Neuronal stem cell (in vitro differentiated cells): ENCODE measurements around the gene DGKQ.
A peak's percentile ranks its signal among the peaks of the same experiment; 100 is the strongest.

Experiments
- DNase-seq: peaks from one replicate; pipeline ENCODE4 v3.0.0-alpha.2; 2013; ENCODE audit warnings: low spot score
- H2AFZ ChIP-seq: one replicate; pipeline ENCODE4 v1.6.1; 2013; ENCODE audit warnings: mild to moderate bottlenecking, low read length, inconsistent platforms
- H2AK5ac ChIP-seq: 2 replicates; pipeline ENCODE4 v1.6.1; 2013; ENCODE audit warnings: low read depth, mild to moderate bottlenecking, inconsistent platforms, low read length, moderate library complexity, mixed read lengths
- H2BK120ac ChIP-seq: 2 replicates; pipeline ENCODE4 v1.6.1; 2013; ENCODE audit warnings: low read depth, mild to moderate bottlenecking, inconsistent platforms, low read length, moderate library complexity, mixed read lengths
- H2BK12ac ChIP-seq: one replicate; pipeline ENCODE4 v1.6.1; 2013; ENCODE audit warnings: low read length, inconsistent platforms
- H2BK15ac ChIP-seq: 2 replicates; pipeline ENCODE4 v1.6.1; 2013; ENCODE audit warnings: mild to moderate bottlenecking, low read length, inconsistent platforms, mixed read lengths
- H2BK5ac ChIP-seq: one replicate; pipeline ENCODE4 v1.6.1; 2013; ENCODE audit warnings: inconsistent platforms, mild to moderate bottlenecking, low read length, moderate library complexity
- H3K14ac ChIP-seq: one replicate; pipeline ENCODE4 v1.6.1; 2013; ENCODE audit warnings: low read length, inconsistent platforms
- H3K18ac ChIP-seq: 2 replicates; pipeline ENCODE4 v1.6.1; 2013; ENCODE audit warnings: low read length, inconsistent platforms
- H3K23ac ChIP-seq: 2 replicates; pipeline ENCODE4 v1.6.1; 2013; ENCODE audit warnings: low read depth, mild to moderate bottlenecking, mixed read lengths, low read length, inconsistent platforms; ENCODE audit not compliant: poor library complexity
- H3K27ac ChIP-seq: replicated peaks from 3 replicates; pipeline ENCODE4 v1.5.1; 2013; ENCODE audit warnings: low read length, inconsistent platforms
- H3K27me3 ChIP-seq, 3 experiments: 2 replicates each; pipeline ENCODE4 v1.6.1; 2013; ENCODE audit warnings: low read length in 3 of 3, mild to moderate bottlenecking in 2 of 3, inconsistent platforms in 1 of 3, low read depth in 1 of 3, mixed read lengths in 1 of 3, moderate library complexity in 1 of 3; ENCODE audit not compliant: control insufficient read depth in 3 of 3, insufficient read depth in 3 of 3
- H3K36me3 ChIP-seq, 2 donors: replicated peaks in 1 of 2; 2 replicates each; pipeline ENCODE4 v1.6.1; 2013; ENCODE audit warnings: low read length in 2 of 2; ENCODE audit not compliant: control insufficient read depth in 2 of 2, insufficient read depth in 2 of 2
- H3K4ac ChIP-seq: 2 replicates; pipeline ENCODE4 v1.6.1; 2013; ENCODE audit warnings: inconsistent platforms, mild to moderate bottlenecking, low read length, moderate library complexity
- H3K4me1 ChIP-seq, 2 donors: 1 replicate in 1 of 2; 2 replicates in 1 of 2; pipeline ENCODE4 v1.6.1; 2013; ENCODE audit warnings: low read length in 2 of 2, low read depth in 1 of 2; ENCODE audit not compliant: control insufficient read depth in 2 of 2, insufficient read depth in 1 of 2
- H3K4me2 ChIP-seq: one replicate; pipeline ENCODE4 v1.6.1; 2013; ENCODE audit warnings: mild to moderate bottlenecking, low read length, inconsistent platforms; ENCODE audit not compliant: insufficient read depth, poor library complexity, severe bottlenecking
- H3K4me3 ChIP-seq, 2 donors: 2 replicates each; pipeline ENCODE4 v1.5.1; 2013; ENCODE audit warnings: low read length in 2 of 2, mild to moderate bottlenecking in 2 of 2, inconsistent platforms in 1 of 2, moderate library complexity in 1 of 2
- H3K79me1 ChIP-seq: one replicate; pipeline ENCODE4 v1.6.1; 2013; ENCODE audit warnings: low read depth, mild to moderate bottlenecking, inconsistent platforms, low read length, moderate library complexity
- H3K9ac ChIP-seq: one replicate; pipeline ENCODE4 v1.6.1; 2013; ENCODE audit warnings: mild to moderate bottlenecking, low read depth, low read length, inconsistent platforms; ENCODE audit not compliant: poor library complexity
- H3K9me3 ChIP-seq, 2 donors: replicated peaks in 1 of 2; 2 replicates each; pipeline versions ENCODE3 to v1.6.1; 2013; ENCODE audit warnings: low read length in 2 of 2, mild to moderate bottlenecking in 2 of 2, inconsistent platforms in 1 of 2, low read depth in 1 of 2, mixed read lengths in 1 of 2, moderate library complexity in 1 of 2; ENCODE audit not compliant: control insufficient read depth in 2 of 2, insufficient read depth in 1 of 2
- H4K8ac ChIP-seq: one replicate; pipeline ENCODE4 v1.6.1; 2013; ENCODE audit warnings: low read depth, mild to moderate bottlenecking, inconsistent platforms, low read length, moderate library complexity
- H4K91ac ChIP-seq: one replicate; pipeline ENCODE4 v1.6.1; 2013; ENCODE audit warnings: low read length, low read depth, mild to moderate bottlenecking, inconsistent platforms; ENCODE audit not compliant: poor library complexity
- WGBS, 2 donors: extraction: QIAGEN DNeasy Blood & Tissue Kit; methylation state at CpG; one replicate each; pipeline ENCODE4 v1.1.7; 2013; ENCODE audit warnings: missing lambda C conversion rate in 2 of 2, mixed read lengths in 1 of 2; ENCODE audit not compliant: insufficient read length in 2 of 2, insufficient replicate concordance in 1 of 2; ENCODE audit errors: extremely low coverage in 2 of 2; 5-methylcytosine and 5-hydroxymethylcytosine counted together

DGKQ gene

GRCh38 chr4:951594-952468 lies 21.5 kb downstream of the DGKQ start:
- Histone ChIP-seq H2BK5ac (no peak overlapping the region), H3K4ac (no peak overlapping the region), H2BK15ac (peak overlapping the region; percentile 81), H2AFZ (no peak overlapping the region), H3K9me3 (no peaks in the 10 kb centered on the region), H3K4me1 (peaks cover 0 to 6% of the 10 kb centered on the region in 2 donors), H2AK5ac (peak overlapping the region; percentile 63), H3K23ac (peak overlapping the region; percentile 73), H3K27me3 (peaks cover 0 to 4% (median 0%) of the 10 kb centered on the region in 3 experiments), H3K14ac (no peak overlapping the region), H3K36me3 (no peaks in the 10 kb centered on the region), H2BK12ac (no peak overlapping the region), H3K9ac (peak overlapping the region; percentile 77), H3K4me2 (peak overlapping the region; percentile 25), H3K27ac (no peak overlapping the region), H2BK120ac (no peak overlapping the region), H4K91ac (peak overlapping the region; percentile 72), H4K8ac (no peak overlapping the region), H3K18ac (peak overlapping the region; percentile 87), H3K4me3 (no peak overlapping the region), H3K79me1 (peaks cover 2% of the 10 kb centered on the region)
- no peak for DNase-seq
- no CpG with 5 or more reads among the region's 23 CpGs for WGBS, 2 donors

DNA sequence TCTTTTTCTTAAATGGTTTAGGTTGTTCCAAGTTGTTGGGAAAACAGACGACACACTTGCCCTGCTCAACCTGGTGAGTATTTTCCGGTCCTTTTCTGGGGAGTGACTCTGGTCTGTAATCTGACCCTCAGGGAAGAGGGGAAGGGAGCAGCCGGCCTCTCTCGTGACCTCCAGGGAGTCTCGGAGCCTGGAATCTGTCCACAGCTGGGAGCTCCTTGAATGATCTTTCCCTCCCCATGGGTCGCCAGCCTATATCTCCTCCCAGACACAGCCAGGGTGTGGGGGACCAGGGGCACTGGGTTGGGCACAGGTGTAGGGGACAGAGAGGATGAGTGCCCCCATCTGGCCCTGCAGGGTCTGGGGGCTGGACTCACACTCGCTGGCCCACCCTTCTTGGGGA lies 22.2 kb downstream of the DGKQ start:
- Histone ChIP-seq H4K8ac (no peak overlapping the region), H3K4ac (no peak overlapping the region), H3K4me3 (no peak overlapping the region), H3K4me2 (peak overlapping the region; percentile 25), H3K4me1 (peaks cover 0 to 6% of the 10 kb centered on the region in 2 donors), H3K23ac (peak overlapping the region; percentile 73), H3K27me3 (peaks cover 0 to 10% (median 0%) of the 10 kb centered on the region in 3 experiments), H3K9ac (peak overlapping the region; percentile 77), H2BK120ac (no peak overlapping the region), H3K27ac (no peak overlapping the region), H3K36me3 (no peaks in the 10 kb centered on the region), H4K91ac (no peak overlapping the region), H2BK12ac (no peak overlapping the region), H3K18ac (peak overlapping the region; percentile 87), H3K79me1 (peaks cover 2% of the 10 kb centered on the region), H2AK5ac (peak overlapping the region; percentile 63), H3K14ac (no peak overlapping the region), H3K9me3 (no peaks in the 10 kb centered on the region), H2BK15ac (peak overlapping the region; percentile 81), H2BK5ac (no peak overlapping the region), H2AFZ (no peak overlapping the region)
- DNase-seq: no peak
- WGBS, 2 donors: no CpG with 5 or more reads among the region's 7 CpGs

- no peak overlapping the region for H3K4me2 ChIP-seq
- H3K4me3 ChIP-seq: no peak overlapping the region
- H3K36me3 ChIP-seq: no peaks in the 10 kb centered on the region
- H2BK120ac ChIP-seq: no peak overlapping the region
- no peak for DNase-seq
- H3K4ac ChIP-seq: no peak overlapping the region
- H3K9me3 ChIP-seq: no peaks in the 10 kb centered on the region
- H3K79me1 ChIP-seq: peaks cover 4% of the 10 kb centered on the region
- peak overlapping the region; percentile 71 for H3K18ac ChIP-seq
- no peak overlapping the region for H2BK15ac ChIP-seq
- H3K4me1 ChIP-seq: peaks cover 4 to 11% of the 10 kb centered on the region in 2 donors
- H3K23ac ChIP-seq: no peak overlapping the region
- H2BK12ac ChIP-seq: no peak overlapping the region
- no peak overlapping the region for H4K91ac ChIP-seq
- H2AFZ ChIP-seq: no peak overlapping the region
- no peak overlapping the region for H3K9ac ChIP-seq
- H4K8ac ChIP-seq: no peak overlapping the region
- H2AK5ac ChIP-seq: no peak overlapping the region
- H2BK5ac ChIP-seq: no peak overlapping the region
- H3K27ac ChIP-seq: no peak overlapping the region
- peak overlapping the region; percentile 17 for H3K14ac ChIP-seq
- H3K27me3 ChIP-seq: peaks cover 0 to 18% (median 0%) of the 10 kb centered on the region in 3 experiments
- WGBS, 2 donors: no CpG with 5 or more reads among the region's 30 CpGs
These were observed 23.0 kb downstream of the DGKQ start for GRCh38 chr4:950136-951020.

DNA sequence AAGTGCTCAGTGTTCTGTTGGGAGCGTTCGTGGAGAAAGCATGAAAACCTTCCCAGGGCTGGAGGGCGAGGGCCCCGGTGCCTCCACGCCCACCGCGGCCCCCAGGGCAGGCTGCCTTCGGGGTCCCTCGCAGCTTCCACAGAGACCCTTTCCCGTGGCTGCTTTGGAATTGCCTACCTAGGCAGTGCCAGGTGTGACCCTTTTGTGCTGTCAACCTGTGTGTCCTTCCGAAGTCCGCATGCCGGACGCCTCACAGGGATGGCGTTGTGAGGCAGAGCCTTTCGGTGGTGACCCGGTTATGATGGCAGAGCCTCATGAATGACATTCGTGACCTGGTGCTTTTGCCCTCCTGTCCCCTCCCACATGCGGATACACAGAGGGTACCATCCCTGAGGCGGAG lies 23.7 kb downstream of the DGKQ start:
- Histone ChIP-seq H3K4ac (no peak overlapping the region), H2AFZ (no peak overlapping the region), H2BK12ac (no peak overlapping the region), H3K4me2 (no peak overlapping the region), H3K79me1 (peaks cover 4% of the 10 kb centered on the region), H3K4me1 (peaks cover 7 to 16% of the 10 kb centered on the region in 2 donors), H3K14ac (no peak overlapping the region), H3K27ac (no peak overlapping the region), H4K91ac (no peak overlapping the region), H2AK5ac (no peak overlapping the region), H3K23ac (no peak overlapping the region), H2BK15ac (no peak overlapping the region), H3K27me3 (peaks cover 0 to 25% (median 0%) of the 10 kb centered on the region in 3 experiments), H3K18ac (no peak overlapping the region), H3K4me3 (peak overlapping the region in 1 of 2 donors; percentile 35), H3K9ac (no peak overlapping the region), H2BK5ac (no peak overlapping the region), H3K36me3 (no peaks in the 10 kb centered on the region), H4K8ac (no peak overlapping the region), H2BK120ac (no peak overlapping the region), H3K9me3 (no peaks in the 10 kb centered on the region)
- no peak for DNase-seq
- WGBS, 2 donors: no CpG with 5 or more reads among the region's 20 CpGs
